HL-60 (cell line): ENCODE results near the gene GALT.

ENCODE experiments used
- DNase-seq, 2 experiments: peaks; one replicate each; pipeline ENCODE4 v3.0.0-alpha.2; 2010 to 2020; ENCODE audit warnings: low read depth in 1 of 2, low spot score in 1 of 2
- H3K27ac ChIP-seq: fragments of 250-450 bp; sonication (Bioruptor Pico); replicated peaks from 2 replicates; pipeline ENCODE4 v1.5.1; 2020; ENCODE audit warnings: mild to moderate bottlenecking, moderate library complexity
- H3K27me3 ChIP-seq: fragments of 250-450 bp; sonication (Bioruptor Pico); 2 replicates; pipeline ENCODE4 v1.5.1; 2021; ENCODE audit warnings: mild to moderate bottlenecking, moderate library complexity; ENCODE audit not compliant: insufficient read depth, poor library complexity, severe bottlenecking
- H3K4me3 ChIP-seq: replicated peaks from 2 replicates; pipeline ENCODE4 v1.5.1; 2011; ENCODE audit warnings: mild to moderate bottlenecking, control low read depth, low read length; ENCODE audit not compliant: insufficient read depth
- GABPA ChIP-seq: IDR thresholded peaks from 2 replicates; pipeline ENCODE4 v1.6.1; 2012; ENCODE audit warnings: low read depth
- POLR2AphosphoS5 ChIP-seq: IDR thresholded peaks from 2 replicates; pipeline ENCODE4 v1.6.1; 2012; ENCODE audit warnings: low read depth
- SPI1 ChIP-seq: IDR thresholded peaks from 2 replicates; pipeline ENCODE4 v1.6.1; 2012; ENCODE audit warnings: low read depth, mild to moderate bottlenecking, borderline replicate concordance
- TF ChIP-seq, protein P1 (sequence below): IDR thresholded peaks from 2 replicates; pipeline ENCODE4 v1.6.1; 2012; ENCODE audit warnings: low read depth; ENCODE audit not compliant: insufficient replicate concordance
- TF ChIP-seq, protein P2 (sequence below): IDR thresholded peaks from one replicate; pipeline ENCODE4 v1.5.1; 2011; ENCODE audit warnings: low read length, control low read depth, inconsistent platforms; ENCODE audit not compliant: insufficient read depth

GALT gene

DNA sequence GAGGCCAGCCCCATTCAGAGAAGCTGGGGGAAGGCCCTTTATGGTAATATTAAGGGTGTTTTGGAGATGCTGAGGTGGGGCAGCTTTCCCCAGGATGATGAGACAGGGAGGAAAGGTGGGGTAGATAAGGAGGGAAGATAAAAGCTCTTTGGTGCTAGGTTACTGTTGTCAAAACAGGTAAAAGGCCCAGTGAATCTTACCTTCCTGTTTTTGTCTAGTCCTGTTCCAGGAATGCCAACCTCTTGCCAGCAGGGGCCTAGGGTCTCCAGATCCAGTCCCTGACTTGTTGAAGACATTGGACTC is 16.8 kb downstream of the GALT start:
- TF ChIP-seq POLR2AphosphoS5 (no peak), GABPA (no peak), SPI1 (no peak)
- no peak for DNase-seq
- Histone ChIP-seq H3K27ac (no peak overlapping the region), H3K27me3 (no peaks in the 10 kb centered on the region), H3K4me3 (no peak overlapping the region)

DNA sequence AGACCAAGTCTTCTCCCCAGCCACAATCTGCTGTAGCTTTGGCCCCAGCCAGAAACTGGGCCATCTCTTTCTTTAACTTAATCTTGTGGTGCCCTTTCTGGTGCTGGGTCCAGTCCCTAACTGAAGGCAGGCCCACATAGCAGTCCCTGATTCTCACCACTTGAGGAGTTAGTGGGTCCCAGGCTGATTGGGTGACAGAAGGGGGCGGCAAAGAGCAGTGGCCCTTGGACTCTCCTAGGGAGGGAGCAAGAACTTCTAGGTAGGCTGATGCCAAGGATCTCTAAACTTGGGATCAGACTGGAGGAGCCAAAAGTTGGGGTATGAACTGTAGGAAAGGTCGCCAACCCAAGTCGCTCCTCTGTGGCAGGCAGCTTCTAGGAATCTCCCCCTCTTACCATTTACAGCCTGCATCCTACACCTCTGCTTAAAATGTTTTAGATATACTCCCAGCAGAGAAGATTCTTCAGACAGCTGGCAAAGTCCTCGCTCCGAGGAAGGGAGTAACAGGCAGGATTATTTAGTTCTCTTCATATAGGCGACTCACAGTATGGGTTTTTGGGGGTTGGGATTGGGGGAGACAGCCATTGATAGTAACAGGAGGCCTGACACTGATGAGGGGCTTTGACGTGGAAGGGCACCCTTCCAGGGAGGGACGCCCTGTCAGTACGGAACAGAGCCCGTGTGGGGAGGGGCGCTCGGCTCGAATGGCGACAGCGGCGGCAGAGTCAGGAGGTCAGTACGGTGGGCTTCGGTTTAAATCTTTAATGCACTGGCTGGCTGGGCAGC is 18.0 kb downstream of the GALT start:
- TF ChIP-seq, protein P1, sequence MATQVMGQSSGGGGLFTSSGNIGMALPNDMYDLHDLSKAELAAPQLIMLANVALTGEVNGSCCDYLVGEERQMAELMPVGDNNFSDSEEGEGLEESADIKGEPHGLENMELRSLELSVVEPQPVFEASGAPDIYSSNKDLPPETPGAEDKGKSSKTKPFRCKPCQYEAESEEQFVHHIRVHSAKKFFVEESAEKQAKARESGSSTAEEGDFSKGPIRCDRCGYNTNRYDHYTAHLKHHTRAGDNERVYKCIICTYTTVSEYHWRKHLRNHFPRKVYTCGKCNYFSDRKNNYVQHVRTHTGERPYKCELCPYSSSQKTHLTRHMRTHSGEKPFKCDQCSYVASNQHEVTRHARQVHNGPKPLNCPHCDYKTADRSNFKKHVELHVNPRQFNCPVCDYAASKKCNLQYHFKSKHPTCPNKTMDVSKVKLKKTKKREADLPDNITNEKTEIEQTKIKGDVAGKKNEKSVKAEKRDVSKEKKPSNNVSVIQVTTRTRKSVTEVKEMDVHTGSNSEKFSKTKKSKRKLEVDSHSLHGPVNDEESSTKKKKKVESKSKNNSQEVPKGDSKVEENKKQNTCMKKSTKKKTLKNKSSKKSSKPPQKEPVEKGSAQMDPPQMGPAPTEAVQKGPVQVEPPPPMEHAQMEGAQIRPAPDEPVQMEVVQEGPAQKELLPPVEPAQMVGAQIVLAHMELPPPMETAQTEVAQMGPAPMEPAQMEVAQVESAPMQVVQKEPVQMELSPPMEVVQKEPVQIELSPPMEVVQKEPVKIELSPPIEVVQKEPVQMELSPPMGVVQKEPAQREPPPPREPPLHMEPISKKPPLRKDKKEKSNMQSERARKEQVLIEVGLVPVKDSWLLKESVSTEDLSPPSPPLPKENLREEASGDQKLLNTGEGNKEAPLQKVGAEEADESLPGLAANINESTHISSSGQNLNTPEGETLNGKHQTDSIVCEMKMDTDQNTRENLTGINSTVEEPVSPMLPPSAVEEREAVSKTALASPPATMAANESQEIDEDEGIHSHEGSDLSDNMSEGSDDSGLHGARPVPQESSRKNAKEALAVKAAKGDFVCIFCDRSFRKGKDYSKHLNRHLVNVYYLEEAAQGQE, result no peak
- TF ChIP-seq, protein P2, sequence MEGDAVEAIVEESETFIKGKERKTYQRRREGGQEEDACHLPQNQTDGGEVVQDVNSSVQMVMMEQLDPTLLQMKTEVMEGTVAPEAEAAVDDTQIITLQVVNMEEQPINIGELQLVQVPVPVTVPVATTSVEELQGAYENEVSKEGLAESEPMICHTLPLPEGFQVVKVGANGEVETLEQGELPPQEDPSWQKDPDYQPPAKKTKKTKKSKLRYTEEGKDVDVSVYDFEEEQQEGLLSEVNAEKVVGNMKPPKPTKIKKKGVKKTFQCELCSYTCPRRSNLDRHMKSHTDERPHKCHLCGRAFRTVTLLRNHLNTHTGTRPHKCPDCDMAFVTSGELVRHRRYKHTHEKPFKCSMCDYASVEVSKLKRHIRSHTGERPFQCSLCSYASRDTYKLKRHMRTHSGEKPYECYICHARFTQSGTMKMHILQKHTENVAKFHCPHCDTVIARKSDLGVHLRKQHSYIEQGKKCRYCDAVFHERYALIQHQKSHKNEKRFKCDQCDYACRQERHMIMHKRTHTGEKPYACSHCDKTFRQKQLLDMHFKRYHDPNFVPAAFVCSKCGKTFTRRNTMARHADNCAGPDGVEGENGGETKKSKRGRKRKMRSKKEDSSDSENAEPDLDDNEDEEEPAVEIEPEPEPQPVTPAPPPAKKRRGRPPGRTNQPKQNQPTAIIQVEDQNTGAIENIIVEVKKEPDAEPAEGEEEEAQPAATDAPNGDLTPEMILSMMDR, result peak; percentile 89
- H3K27ac ChIP-seq, result peak overlapping the region; percentile 61
- H3K27me3 ChIP-seq, result no peaks in the 10 kb centered on the region
- peak overlapping the region; percentile 47 for H3K4me3 ChIP-seq
- DNase-seq, result peak; percentile 49 to 79

DNA sequence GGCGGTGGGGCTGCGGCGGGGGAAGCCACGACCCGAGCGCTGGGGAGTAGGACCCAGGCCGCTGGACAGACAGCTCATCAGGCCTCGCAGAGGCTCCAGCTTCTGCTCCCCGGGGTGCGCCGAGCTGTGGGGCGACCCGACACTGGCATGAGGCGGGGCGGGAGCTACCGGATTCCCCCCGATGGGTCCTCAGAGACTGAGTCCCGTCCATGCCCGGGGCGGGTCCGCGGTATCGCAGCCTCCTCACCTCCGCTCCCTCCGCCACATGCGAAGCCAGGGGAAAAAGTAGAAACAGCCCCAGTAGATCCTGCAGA is 18.5 kb downstream of the GALT start:
- Histone ChIP-seq H3K27me3 (no peaks in the 10 kb centered on the region), H3K4me3 (peak overlapping the region; percentile 47), H3K27ac (peak overlapping the region; percentile 61)
- DNase-seq, result peak in 1 of 2 experiments; percentile 9
- TF ChIP-seq GABPA, result no peak
- TF ChIP-seq, protein P1, result no peak
- TF ChIP-seq SPI1, result no peak
- no peak for TF ChIP-seq POLR2AphosphoS5
- TF ChIP-seq, protein P2, result no peak

DNA sequence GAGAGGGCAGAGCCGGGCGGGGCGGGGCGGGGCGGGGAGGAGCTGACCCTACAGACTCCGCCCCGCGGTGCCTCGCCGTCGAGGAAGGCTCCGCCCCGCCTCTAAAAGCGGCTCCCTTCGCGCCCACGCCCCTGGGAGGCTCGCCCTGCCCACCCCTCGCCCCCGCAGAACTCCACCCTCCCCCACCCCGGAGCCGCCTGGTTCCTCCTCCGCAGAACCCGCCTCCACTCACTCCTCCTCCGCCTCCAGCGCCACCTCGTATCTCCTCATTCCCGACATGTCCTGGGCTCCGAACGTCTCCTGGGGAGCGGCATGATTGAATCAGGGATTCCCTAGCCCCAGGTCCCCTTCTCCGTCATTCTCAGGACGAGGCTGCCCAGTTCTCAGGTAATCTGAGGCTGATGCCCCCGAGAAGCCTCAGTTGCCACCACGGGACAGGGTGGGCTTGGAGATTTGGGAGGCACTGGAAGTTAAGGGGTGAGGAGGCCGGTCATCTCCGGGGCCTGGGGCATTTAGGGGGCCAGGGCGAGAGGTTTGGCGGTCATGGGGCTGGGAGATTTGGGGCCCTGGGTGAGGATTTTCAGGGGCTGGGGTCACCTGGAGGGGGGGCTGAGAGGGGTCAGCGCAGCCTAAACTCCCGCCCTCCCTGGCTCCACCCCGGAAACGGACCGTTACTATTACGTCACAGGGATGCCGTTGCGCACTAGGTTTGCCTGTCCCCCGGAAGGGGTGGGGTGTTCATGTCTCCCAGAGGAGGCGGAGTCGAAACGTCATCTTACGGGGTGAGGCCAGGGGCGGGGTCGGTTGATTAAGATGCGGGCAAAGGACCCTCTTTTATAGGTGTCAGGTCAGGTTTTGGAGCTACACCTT is 19.1 kb downstream of the GALT start:
- H3K27ac ChIP-seq, result peak overlapping the region; percentile 92
- H3K4me3 ChIP-seq, result peak overlapping the region; percentile 47
- TF ChIP-seq, protein P1, result peak; percentile 26
- TF ChIP-seq SPI1 (no peak), POLR2AphosphoS5 (peak; percentile 88), GABPA (peak; percentile 76)
- TF ChIP-seq, protein P2, result no peak
- H3K27me3 ChIP-seq, result no peaks in the 10 kb centered on the region
- DNase-seq, result peak; percentile 80 to 93
